ENCODE measurements around the gene OLFM3.

OLFM3 gene

GRCh38 chr1:101852936-101853335 is 143.8 kb downstream of the OLFM3 start:
- H3K4me3 ChIP-seq (ENCODE audit: low read length), result no peak overlapping the region
- H3K36me3 ChIP-seq (replicated peaks; ENCODE audit: low read depth, low read length), result no peaks in the 10 kb centered on the region
- no peaks in the 10 kb centered on the region for H3K79me2 ChIP-seq (ENCODE audit: low read length)
- no peak overlapping the region for H3K9ac ChIP-seq (ENCODE audit: low read length)
- H4K20me1 ChIP-seq (ENCODE audit: insufficient read depth, low read length), result no peaks in the 10 kb centered on the region
- no peak overlapping the region for H3K4me2 ChIP-seq (ENCODE audit: low read length)
- no peaks in the 10 kb centered on the region for H3K4me1 ChIP-seq (ENCODE audit: low read length)
- H3K9me3 ChIP-seq (ENCODE audit: insufficient read depth, low read length), result no peaks in the 10 kb centered on the region
- H3K27ac ChIP-seq (ENCODE audit: low read length), result no peak overlapping the region
- no peak overlapping the region for H2AFZ ChIP-seq (ENCODE audit: low read depth, low read length)
- H3K27me3 ChIP-seq (ENCODE audit: low read depth, low read length), result no peaks in the 10 kb centered on the region
- no peak for TF ChIP-seq CTCF (IDR thresholded peaks at IDR 0.05; ENCODE audit: low read depth, low read length)
- TF ChIP-seq EZH2phosphoT487 (IDR thresholded peaks at IDR 0.05; ENCODE audit: low read depth), result no peak

GRCh38 chr1:101849356-101849755 is 147.4 kb downstream of the OLFM3 start:
- H3K4me2 ChIP-seq (ENCODE audit: low read length), result no peak overlapping the region
- H2AFZ ChIP-seq (ENCODE audit: low read depth, low read length), result no peak overlapping the region
- no peaks in the 10 kb centered on the region for H3K9me3 ChIP-seq (ENCODE audit: insufficient read depth, low read length)
- no peaks in the 10 kb centered on the region for H3K4me1 ChIP-seq (ENCODE audit: low read length)
- H3K36me3 ChIP-seq (replicated peaks; ENCODE audit: low read depth, low read length), result no peaks in the 10 kb centered on the region
- TF ChIP-seq CTCF (IDR thresholded peaks at IDR 0.05; ENCODE audit: low read depth, low read length), result no peak
- no peak for TF ChIP-seq EZH2phosphoT487 (IDR thresholded peaks at IDR 0.05; ENCODE audit: low read depth)
- no peaks in the 10 kb centered on the region for H4K20me1 ChIP-seq (ENCODE audit: insufficient read depth, low read length)
- no peaks in the 10 kb centered on the region for H3K79me2 ChIP-seq (ENCODE audit: low read length)
- no peak overlapping the region for H3K27ac ChIP-seq (ENCODE audit: low read length)
- no peaks in the 10 kb centered on the region for H3K27me3 ChIP-seq (ENCODE audit: low read depth, low read length)
- H3K4me3 ChIP-seq (ENCODE audit: low read length), result no peak overlapping the region
- H3K9ac ChIP-seq (ENCODE audit: low read length), result no peak overlapping the region

- no peaks in the 10 kb centered on the region for H3K36me3 ChIP-seq (replicated peaks; ENCODE audit: low read depth, low read length)
- H3K4me1 ChIP-seq (ENCODE audit: low read length), result no peaks in the 10 kb centered on the region
- no peak overlapping the region for H3K4me3 ChIP-seq (ENCODE audit: low read length)
- H3K79me2 ChIP-seq (ENCODE audit: low read length), result no peaks in the 10 kb centered on the region
- TF ChIP-seq CTCF (IDR thresholded peaks at IDR 0.05; ENCODE audit: low read depth, low read length), result no peak
- no peak for TF ChIP-seq EZH2phosphoT487 (IDR thresholded peaks at IDR 0.05; ENCODE audit: low read depth)
- H3K9me3 ChIP-seq (ENCODE audit: insufficient read depth, low read length), result no peaks in the 10 kb centered on the region
- no peaks in the 10 kb centered on the region for H3K27me3 ChIP-seq (ENCODE audit: low read depth, low read length)
- no peak overlapping the region for H3K4me2 ChIP-seq (ENCODE audit: low read length)
- H3K27ac ChIP-seq (ENCODE audit: low read length), result no peak overlapping the region
- H2AFZ ChIP-seq (ENCODE audit: low read depth, low read length), result no peak overlapping the region
- H3K9ac ChIP-seq (ENCODE audit: low read length), result no peak overlapping the region
- H4K20me1 ChIP-seq (ENCODE audit: insufficient read depth, low read length), result no peaks in the 10 kb centered on the region
Observed at GRCh38 chr1:101847626-101848025, 149.1 kb downstream of the OLFM3 start.

DNA sequence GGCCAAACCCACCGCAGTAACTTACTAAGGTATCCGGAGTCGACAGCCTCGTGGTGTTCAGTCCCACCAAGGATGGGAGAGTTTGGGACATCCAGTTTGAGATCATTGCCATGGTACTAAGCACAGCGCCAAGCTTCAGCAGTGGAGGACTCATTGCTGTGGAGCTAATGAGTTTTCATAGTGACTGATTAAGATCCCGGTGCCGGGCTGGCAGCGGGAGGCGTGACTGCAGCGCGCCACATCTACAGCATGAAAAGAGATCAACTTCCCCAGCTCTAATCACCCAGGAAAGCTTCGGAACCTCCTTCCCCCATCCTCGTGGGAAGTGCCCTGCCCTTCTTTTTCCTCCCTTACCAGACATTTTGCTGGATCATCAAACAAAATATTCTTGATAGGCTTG is 149.9 kb downstream of the OLFM3 start:
- Histone ChIP-seq H3K4me2 (ENCODE audit: low read length) (no peak overlapping the region), H2AFZ (ENCODE audit: low read depth, low read length) (no peak overlapping the region), H3K4me1 (ENCODE audit: low read length) (no peaks in the 10 kb centered on the region), H3K36me3 (replicated peaks; ENCODE audit: low read depth, low read length) (no peaks in the 10 kb centered on the region), H4K20me1 (ENCODE audit: insufficient read depth, low read length) (no peaks in the 10 kb centered on the region), H3K27me3 (ENCODE audit: low read depth, low read length) (no peaks in the 10 kb centered on the region), H3K4me3 (ENCODE audit: low read length) (no peak overlapping the region), H3K79me2 (ENCODE audit: low read length) (no peaks in the 10 kb centered on the region), H3K9ac (ENCODE audit: low read length) (no peak overlapping the region), H3K27ac (ENCODE audit: low read length) (no peak overlapping the region), H3K9me3 (ENCODE audit: insufficient read depth, low read length) (no peaks in the 10 kb centered on the region)
- no peak for TF ChIP-seq EZH2phosphoT487 (IDR thresholded peaks at IDR 0.05; ENCODE audit: low read depth)
- no peak for TF ChIP-seq CTCF (IDR thresholded peaks at IDR 0.05; ENCODE audit: low read depth, low read length)
